Measurements from ENCODE around the gene TERB1. TPM values are rescaled to one million over a fixed set of nuclear protein-coding genes. Genes with fewer than 3 reads are reported as not detected.

The TERB1 gene
- total and polyA plus RNA-seq, 2 donors (not counting 3 experiments of a cell fraction or from before 2014, with no cell fraction given): not detected

DNA sequence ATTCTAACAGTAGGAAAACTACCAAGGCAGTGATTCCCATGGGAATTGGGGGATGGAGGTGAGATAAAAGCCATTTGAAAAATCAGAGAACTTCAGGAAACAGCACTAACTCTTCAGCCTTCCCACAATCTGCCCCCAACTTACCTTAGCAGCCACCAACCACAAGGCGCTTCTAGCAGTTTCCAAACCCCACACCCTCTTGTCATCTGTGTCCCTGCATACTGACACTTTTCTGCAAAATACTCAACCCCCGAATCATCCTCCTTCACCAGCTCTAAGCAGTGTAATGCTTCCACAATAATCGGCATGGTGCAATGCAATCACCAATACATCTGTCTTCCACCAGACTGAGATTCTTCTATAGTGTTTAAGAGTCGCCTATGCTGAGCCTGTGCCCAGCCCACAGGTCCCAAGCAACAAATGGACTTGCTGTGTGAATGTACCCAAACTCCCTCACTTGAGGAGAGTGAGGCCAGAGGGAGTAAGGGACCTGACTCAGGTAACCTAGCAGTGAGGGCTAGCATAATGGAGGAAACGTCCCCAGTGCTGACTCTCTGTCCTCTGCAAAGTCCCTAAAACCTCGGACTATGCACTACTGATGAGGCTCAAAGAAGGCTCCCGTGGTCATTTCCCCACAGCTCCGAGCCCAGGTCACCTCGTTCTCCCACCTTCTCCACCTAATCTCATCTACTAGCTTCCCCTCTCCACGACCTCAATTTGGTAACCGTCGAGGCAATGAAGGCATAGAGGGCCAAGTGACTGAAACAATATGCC lies 50.9 kb downstream of the TERB1 start:
- H3K9me1 ChIP-seq (replicated peaks; ENCODE audit: control insufficient read depth, extremely low read depth, insufficient read depth, low read length): no peaks in the 10 kb centered on the region
- no TSS peak for BruUV-seq (replicated peaks)
- H2AFZ ChIP-seq (ENCODE audit: low read depth, low read length): peak overlapping the region; percentile 90
- H3K4me1 ChIP-seq (ENCODE audit: control insufficient read depth, extremely low read depth, insufficient read depth, low read length): peaks cover 20% of the 10 kb centered on the region
- dilution Hi-C loops (cut with MboI; ENCODE audit: extremely low pct_ligation_motif_present, low sequenced_read_pairs): no loop called here
- CTCF ChIA-PET: interaction anchor here (0.8 to 3.4 kb wide), 6 partner anchors 9 to 117 kb away, joined by 3 to 69 read pairs (median 8); partner anchors contain the start of gene NAE1
- H3K4me2 ChIP-seq (ENCODE audit: insufficient read depth, low read length): peak overlapping the region; percentile 97
- TF ChIP-seq POLR2A (IDR thresholded peaks at IDR 0.05; ENCODE audit: low read depth, low read length): no peak
- no peak for TF ChIP-seq GATA2 (IDR thresholded peaks at IDR 0.05; ENCODE audit: insufficient read depth, insufficient read length, low read depth, low read length)
- TF ChIP-seq JUN (IDR thresholded peaks at IDR 0.05; ENCODE audit: borderline replicate concordance, insufficient read depth, insufficient read length, low read depth): no peak
- TF ChIP-seq POLR2AphosphoS5 (IDR thresholded peaks at IDR 0.05; ENCODE audit: insufficient read depth, low read depth, low read length): no peak
- TF ChIP-seq, protein P1, sequence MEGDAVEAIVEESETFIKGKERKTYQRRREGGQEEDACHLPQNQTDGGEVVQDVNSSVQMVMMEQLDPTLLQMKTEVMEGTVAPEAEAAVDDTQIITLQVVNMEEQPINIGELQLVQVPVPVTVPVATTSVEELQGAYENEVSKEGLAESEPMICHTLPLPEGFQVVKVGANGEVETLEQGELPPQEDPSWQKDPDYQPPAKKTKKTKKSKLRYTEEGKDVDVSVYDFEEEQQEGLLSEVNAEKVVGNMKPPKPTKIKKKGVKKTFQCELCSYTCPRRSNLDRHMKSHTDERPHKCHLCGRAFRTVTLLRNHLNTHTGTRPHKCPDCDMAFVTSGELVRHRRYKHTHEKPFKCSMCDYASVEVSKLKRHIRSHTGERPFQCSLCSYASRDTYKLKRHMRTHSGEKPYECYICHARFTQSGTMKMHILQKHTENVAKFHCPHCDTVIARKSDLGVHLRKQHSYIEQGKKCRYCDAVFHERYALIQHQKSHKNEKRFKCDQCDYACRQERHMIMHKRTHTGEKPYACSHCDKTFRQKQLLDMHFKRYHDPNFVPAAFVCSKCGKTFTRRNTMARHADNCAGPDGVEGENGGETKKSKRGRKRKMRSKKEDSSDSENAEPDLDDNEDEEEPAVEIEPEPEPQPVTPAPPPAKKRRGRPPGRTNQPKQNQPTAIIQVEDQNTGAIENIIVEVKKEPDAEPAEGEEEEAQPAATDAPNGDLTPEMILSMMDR (IDR thresholded peaks at IDR 0.05; ENCODE audit: extremely low read depth in 1 of 2, insufficient read depth in 1 of 2, low read depth in 1 of 2, low read length in 2 of 2): no peak
- no peak for TF ChIP-seq MYC (IDR thresholded peaks at IDR 0.05; ENCODE audit: low read depth, low read length)
- TF ChIP-seq EZH2 (IDR thresholded peaks at IDR 0.05; ENCODE audit: borderline replicate concordance, low read depth, low read length, severe bottlenecking): no peak
- TF ChIP-seq, protein P2, sequence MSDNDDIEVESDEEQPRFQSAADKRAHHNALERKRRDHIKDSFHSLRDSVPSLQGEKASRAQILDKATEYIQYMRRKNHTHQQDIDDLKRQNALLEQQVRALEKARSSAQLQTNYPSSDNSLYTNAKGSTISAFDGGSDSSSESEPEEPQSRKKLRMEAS (IDR thresholded peaks at IDR 0.05; ENCODE audit: insufficient read depth, insufficient read length): no peak
- no peak for TF ChIP-seq FOS (IDR thresholded peaks at IDR 0.05; ENCODE audit: borderline replicate concordance, insufficient read depth, low read length)
- FAIRE-seq (no peak), DNase-seq (ENCODE audit: low read depth, low spot score) (no peak)
- peaks cover 55% of the 10 kb centered on the region for H3K79me2 ChIP-seq (ENCODE audit: control insufficient read depth, insufficient read depth, low read length)
- peak overlapping the region; percentile 95 for H3K27ac ChIP-seq (ENCODE audit: insufficient read depth, low read depth, low read length)
- no peaks in the 10 kb centered on the region for H3K9me3 ChIP-seq (replicated peaks; ENCODE audit: control insufficient read depth, insufficient read depth, low read length)
- peaks cover 3% of the 10 kb centered on the region in 2 experiments for H3K27me3 ChIP-seq (ENCODE audit: control insufficient read depth in 2 of 2, insufficient read depth in 2 of 2, low read length in 2 of 2)
- peak overlapping the region; percentile 87 to 95 (median 92) for H3K4me3 ChIP-seq (replicated peaks in 1 of 3; ENCODE audit: insufficient read depth in 1 of 3, low read depth in 1 of 3, low read length in 3 of 3)
- peak overlapping the region; percentile 96 for H3K9ac ChIP-seq (replicated peaks; ENCODE audit: extremely low read depth, insufficient read depth, low read length)
- POLR2A ChIA-PET: interaction anchor here (1.4 kb wide), 1 partner anchor 9 kb away, joined by 4 read pairs; no protein-coding TSS in a partner anchor
- H3K36me3 ChIP-seq (ENCODE audit: control insufficient read depth in 2 of 2, extremely low read depth in 1 of 2, insufficient read depth in 2 of 2, low read length in 2 of 2): peaks cover 10 to 18% of the 10 kb centered on the region in 2 experiments
- H4K20me1 ChIP-seq (replicated peaks; ENCODE audit: control insufficient read depth, extremely low read depth, insufficient read depth, low read length): peaks cover 8% of the 10 kb centered on the region
- intact Hi-C loops (cut with micrococcal nuclease): loop anchor here (1.0 to 5.0 kb wide), 3 partner anchors 9 to 82 kb away; partner anchors contain the start of gene NAE1

All from endothelial cell of umbilical vein (primary cell).